ENCODE results near the gene BCAS1. TPM values are rescaled to one million over a fixed set of nuclear protein-coding genes. Genes with fewer than 3 reads are reported as not detected.

The BCAS1 gene
- total RNA-seq, 1 donor from 2014 or later, result 0.32 TPM

DNA sequence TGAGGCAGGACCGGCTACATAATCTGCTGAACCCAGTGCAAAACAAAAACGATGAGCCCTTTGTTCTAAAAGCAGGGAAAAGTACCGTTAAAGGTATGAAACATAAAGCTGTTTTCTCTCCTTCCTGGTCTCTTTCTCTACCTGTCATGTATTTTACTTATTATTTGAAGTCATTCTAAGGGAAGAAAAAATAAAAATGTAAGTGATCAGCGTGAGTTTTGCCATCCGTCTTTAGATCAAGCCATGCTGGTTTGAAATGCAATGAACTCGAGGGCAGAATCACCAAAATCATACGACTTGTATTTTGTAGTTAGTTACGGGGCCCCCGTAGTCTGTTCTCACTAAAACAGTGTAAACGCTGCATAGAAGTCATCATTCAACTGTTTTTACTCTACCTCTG, 2.9 kb upstream of the BCAS1 start:
- Mint-ChIP-seq H3K4me3 (ENCODE audit: unreplicated experiment) (no peak overlapping the region), H3K9me3 (ENCODE audit: unreplicated experiment) (no peaks in the 10 kb centered on the region)
- TF ChIP-seq, protein P1, sequence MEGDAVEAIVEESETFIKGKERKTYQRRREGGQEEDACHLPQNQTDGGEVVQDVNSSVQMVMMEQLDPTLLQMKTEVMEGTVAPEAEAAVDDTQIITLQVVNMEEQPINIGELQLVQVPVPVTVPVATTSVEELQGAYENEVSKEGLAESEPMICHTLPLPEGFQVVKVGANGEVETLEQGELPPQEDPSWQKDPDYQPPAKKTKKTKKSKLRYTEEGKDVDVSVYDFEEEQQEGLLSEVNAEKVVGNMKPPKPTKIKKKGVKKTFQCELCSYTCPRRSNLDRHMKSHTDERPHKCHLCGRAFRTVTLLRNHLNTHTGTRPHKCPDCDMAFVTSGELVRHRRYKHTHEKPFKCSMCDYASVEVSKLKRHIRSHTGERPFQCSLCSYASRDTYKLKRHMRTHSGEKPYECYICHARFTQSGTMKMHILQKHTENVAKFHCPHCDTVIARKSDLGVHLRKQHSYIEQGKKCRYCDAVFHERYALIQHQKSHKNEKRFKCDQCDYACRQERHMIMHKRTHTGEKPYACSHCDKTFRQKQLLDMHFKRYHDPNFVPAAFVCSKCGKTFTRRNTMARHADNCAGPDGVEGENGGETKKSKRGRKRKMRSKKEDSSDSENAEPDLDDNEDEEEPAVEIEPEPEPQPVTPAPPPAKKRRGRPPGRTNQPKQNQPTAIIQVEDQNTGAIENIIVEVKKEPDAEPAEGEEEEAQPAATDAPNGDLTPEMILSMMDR (IDR thresholded peaks at IDR 0.05; ENCODE audit: partially characterized antibody, unreplicated experiment), result no peak

DNA sequence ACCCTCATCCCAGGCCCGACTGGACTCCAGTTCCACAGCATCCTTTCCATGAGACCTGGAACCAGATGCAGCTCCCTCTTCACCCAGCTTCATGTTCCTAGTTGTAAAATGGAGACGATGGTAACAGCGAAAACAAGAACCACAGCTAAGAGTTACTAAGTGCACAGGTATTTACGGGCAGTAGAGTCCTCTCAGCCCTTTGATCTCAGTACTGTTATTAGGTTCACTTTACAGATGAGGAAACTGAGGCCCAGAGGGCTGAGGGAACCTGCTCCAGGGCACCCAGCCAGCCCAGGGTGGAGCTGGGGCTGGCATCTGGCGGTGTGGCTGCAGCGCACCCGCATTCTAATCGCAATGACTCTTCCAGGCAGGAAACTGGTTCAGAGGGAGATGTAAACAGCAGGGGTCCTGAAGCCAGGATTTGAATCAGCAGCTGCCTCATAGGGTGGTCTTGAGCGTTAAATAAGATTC, 858 bp downstream of the BCAS1 start:
- TF ChIP-seq, protein P1 (IDR thresholded peaks at IDR 0.05; ENCODE audit: partially characterized antibody, unreplicated experiment), result no peak
- Mint-ChIP-seq H3K36me3 (ENCODE audit: unreplicated experiment) (no peaks in the 10 kb centered on the region), H3K4me3 (ENCODE audit: unreplicated experiment) (no peak overlapping the region), H3K27ac (ENCODE audit: unreplicated experiment) (no peak overlapping the region), H3K9me3 (ENCODE audit: unreplicated experiment) (peaks cover 2% of the 10 kb centered on the region), H3K27me3 (ENCODE audit: unreplicated experiment) (peaks cover 2% of the 10 kb centered on the region), H3K4me1 (ENCODE audit: low read depth, unreplicated experiment) (no peaks in the 10 kb centered on the region)
- DNase-seq, result no peak

More for the DNA sequence above, 2.9 kb upstream of the BCAS1 start:
- Mint-ChIP-seq H3K27me3 (ENCODE audit: unreplicated experiment) (peaks cover 2% of the 10 kb centered on the region), H3K36me3 (ENCODE audit: unreplicated experiment) (no peaks in the 10 kb centered on the region), H3K27ac (ENCODE audit: unreplicated experiment) (no peak overlapping the region), H3K4me1 (ENCODE audit: low read depth, unreplicated experiment) (no peaks in the 10 kb centered on the region)
- no peak for DNase-seq

DNA sequence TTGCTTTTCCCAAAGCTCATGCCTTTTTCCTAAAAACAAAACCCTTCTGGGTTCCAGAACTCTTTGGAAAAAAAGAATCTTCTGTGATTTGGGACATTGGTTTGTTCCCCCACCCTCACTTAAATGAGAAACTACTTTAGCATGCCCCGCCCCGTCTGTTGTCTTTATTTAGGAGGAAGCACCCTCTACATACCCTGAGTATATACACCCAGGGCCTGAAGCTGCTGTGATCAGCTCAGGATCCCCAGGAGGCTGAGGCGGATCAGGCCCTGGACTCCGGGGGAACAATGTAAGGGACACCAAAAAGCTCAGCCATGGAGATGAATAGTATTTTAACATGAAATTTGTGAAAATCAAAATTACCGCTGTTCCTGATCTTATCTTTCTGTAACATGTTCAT, 1.4 kb downstream of the BCAS1 start:
- TF ChIP-seq, protein P1 (IDR thresholded peaks at IDR 0.05; ENCODE audit: partially characterized antibody, unreplicated experiment), result no peak
- H3K36me3 Mint-ChIP-seq (ENCODE audit: unreplicated experiment), result no peaks in the 10 kb centered on the region
- peaks cover 2% of the 10 kb centered on the region for H3K9me3 Mint-ChIP-seq (ENCODE audit: unreplicated experiment)
- peaks cover 2% of the 10 kb centered on the region for H3K27me3 Mint-ChIP-seq (ENCODE audit: unreplicated experiment)
- no peak overlapping the region for H3K4me3 Mint-ChIP-seq (ENCODE audit: unreplicated experiment)
- no peak for DNase-seq
- no peaks in the 10 kb centered on the region for H3K4me1 Mint-ChIP-seq (ENCODE audit: low read depth, unreplicated experiment)
- no peak overlapping the region for H3K27ac Mint-ChIP-seq (ENCODE audit: unreplicated experiment)

DNA sequence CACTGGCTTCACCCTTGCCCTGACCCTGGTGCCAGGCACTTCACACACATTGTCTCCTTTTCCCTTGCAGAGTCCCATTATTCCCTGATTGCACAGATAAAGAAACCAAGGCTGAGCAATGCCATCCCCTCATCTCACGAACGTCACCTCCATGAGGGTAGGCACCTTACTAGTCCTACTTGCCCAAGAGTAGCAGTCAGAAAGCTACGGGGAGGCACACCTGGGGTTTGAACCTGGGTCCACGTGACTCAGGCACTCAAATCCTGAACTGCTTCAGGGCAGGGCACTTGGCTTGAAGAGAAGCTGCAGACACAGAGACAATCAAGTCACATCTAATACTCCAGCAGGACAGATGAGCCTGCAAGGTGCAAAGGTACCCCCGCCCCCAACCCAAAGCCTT, 1.9 kb downstream of the BCAS1 start:
- Mint-ChIP-seq H3K27ac (ENCODE audit: unreplicated experiment) (no peak overlapping the region), H3K36me3 (ENCODE audit: unreplicated experiment) (no peaks in the 10 kb centered on the region), H3K4me3 (ENCODE audit: unreplicated experiment) (no peak overlapping the region), H3K27me3 (ENCODE audit: unreplicated experiment) (peaks cover 2% of the 10 kb centered on the region), H3K4me1 (ENCODE audit: low read depth, unreplicated experiment) (no peaks in the 10 kb centered on the region), H3K9me3 (ENCODE audit: unreplicated experiment) (peaks cover 2% of the 10 kb centered on the region)
- TF ChIP-seq, protein P1 (IDR thresholded peaks at IDR 0.05; ENCODE audit: partially characterized antibody, unreplicated experiment), result no peak
- DNase-seq, result no peak

DNA sequence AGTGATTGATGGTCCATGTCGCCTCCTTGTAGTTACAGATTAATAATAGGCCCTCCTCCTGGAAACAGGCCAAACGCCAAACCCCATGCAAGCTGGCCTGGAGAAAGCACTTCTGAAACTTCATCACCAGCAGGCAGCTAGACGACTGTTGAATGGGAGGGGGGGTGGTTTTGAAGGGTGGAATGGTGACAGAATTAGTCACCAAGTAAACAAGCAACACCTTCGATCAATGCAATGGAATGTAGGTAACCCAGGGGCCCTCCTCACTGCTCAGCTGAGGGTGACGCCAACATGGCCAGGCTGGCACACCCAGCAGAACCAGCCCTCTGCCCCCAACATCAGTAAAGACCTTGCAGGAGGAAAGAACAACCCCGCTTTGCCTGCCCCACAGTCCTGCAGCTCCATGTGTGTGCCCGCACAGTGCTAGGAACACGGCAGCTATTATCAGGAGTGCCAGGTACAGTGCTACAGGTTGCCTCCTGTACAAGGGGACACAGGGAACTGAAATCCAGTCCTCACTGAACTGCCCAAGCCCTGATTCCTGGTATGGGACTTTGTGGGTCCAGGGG, 2.7 kb downstream of the BCAS1 start:
- Mint-ChIP-seq H3K9me3 (ENCODE audit: unreplicated experiment) (peaks cover 2% of the 10 kb centered on the region), H3K4me3 (ENCODE audit: unreplicated experiment) (no peak overlapping the region), H3K27ac (ENCODE audit: unreplicated experiment) (no peak overlapping the region), H3K27me3 (ENCODE audit: unreplicated experiment) (peaks cover 2% of the 10 kb centered on the region), H3K36me3 (ENCODE audit: unreplicated experiment) (no peaks in the 10 kb centered on the region), H3K4me1 (ENCODE audit: low read depth, unreplicated experiment) (no peaks in the 10 kb centered on the region)
- TF ChIP-seq, protein P1 (IDR thresholded peaks at IDR 0.05; ENCODE audit: partially characterized antibody, unreplicated experiment), result no peak
- no peak for DNase-seq

Measured in glutamatergic neuron (in vitro differentiated cells).